ENCODE results near the gene FAM25A. TPM values are rescaled to one million over a fixed set of nuclear protein-coding genes. Genes with fewer than 3 reads are reported as not detected.
"Not testable (repeated sequence)": the region's sequence is repeated elsewhere in the genome, so short reads cannot be mapped to it uniquely, and the experiment has no call there.

FAM25A gene
- total RNA-seq, 2 experiments from 2014 or later = not detected

GRCh38 chr10:87019066-87019465 lies 1.0 kb upstream of the FAM25A start:
- DNase-seq; H3K27ac Mint-ChIP-seq; H3K27me3 Mint-ChIP-seq (ENCODE audit: low read depth); H3K36me3 Mint-ChIP-seq (ENCODE audit: low read depth); H3K9me3 Mint-ChIP-seq; H3K4me3 Mint-ChIP-seq; intact Hi-C loops (cut with micrococcal nuclease); H3K4me1 Mint-ChIP-seq (ENCODE audit: low read depth); CTCF ChIA-PET: not testable (repeated sequence)

- H3K27me3 Mint-ChIP-seq (ENCODE audit: low read depth); DNase-seq; H3K36me3 Mint-ChIP-seq (ENCODE audit: low read depth); H3K27ac Mint-ChIP-seq; CTCF ChIA-PET; intact Hi-C loops (cut with micrococcal nuclease); H3K9me3 Mint-ChIP-seq; H3K4me1 Mint-ChIP-seq (ENCODE audit: low read depth); H3K4me3 Mint-ChIP-seq: not testable (repeated sequence)
These were observed 590 bp upstream of the FAM25A start for GRCh38 chr10:87019504-87019903.

- DNase-seq = peak; percentile 52
- not testable (repeated sequence) for H3K27me3 Mint-ChIP-seq (ENCODE audit: low read depth); H3K4me3 Mint-ChIP-seq; H3K9me3 Mint-ChIP-seq; H3K36me3 Mint-ChIP-seq (ENCODE audit: low read depth)
- intact Hi-C loops (cut with micrococcal nuclease) = loop anchor here (2.0 kb wide), 1 partner anchor 59 kb away; no protein-coding TSS in a partner anchor
- peak overlapping the region; percentile 77 for H3K27ac Mint-ChIP-seq
- CTCF ChIA-PET = interaction anchor here (1.0 kb wide), 1 partner anchor 84 kb away, joined by 6 read pairs; no protein-coding TSS in a partner anchor
- H3K4me1 Mint-ChIP-seq (ENCODE audit: low read depth) = peaks cover 12% of the 10 kb centered on the region
These were observed 5.3 kb downstream of the FAM25A start for GRCh38 chr10:87025285-87025958.

- peaks cover 12% of the 10 kb centered on the region for H3K4me1 Mint-ChIP-seq (ENCODE audit: low read depth)
- H3K9me3 Mint-ChIP-seq; H3K4me3 Mint-ChIP-seq; DNase-seq; CTCF ChIA-PET; intact Hi-C loops (cut with micrococcal nuclease); H3K27me3 Mint-ChIP-seq (ENCODE audit: low read depth); H3K36me3 Mint-ChIP-seq (ENCODE audit: low read depth); H3K27ac Mint-ChIP-seq: not testable (repeated sequence)
These were observed 6.8 kb downstream of the FAM25A start for GRCh38 chr10:87026747-87027508.

- H3K4me3 Mint-ChIP-seq; CTCF ChIA-PET; H3K4me1 Mint-ChIP-seq (ENCODE audit: low read depth): not testable (repeated sequence)
These were observed 10.3 kb downstream of the FAM25A start for GRCh38 chr10:87030419-87030818.

GRCh38 chr10:87030912-87031635 lies 11.0 kb downstream of the FAM25A start:
- Mint-ChIP-seq H3K27me3 (ENCODE audit: low read depth) (no peaks in the 10 kb centered on the region), H3K9me3 (no peaks in the 10 kb centered on the region), H3K27ac (no peak overlapping the region), H3K4me3 (no peak overlapping the region), H3K4me1 (ENCODE audit: low read depth) (no peaks in the 10 kb centered on the region), H3K36me3 (ENCODE audit: low read depth) (no peaks in the 10 kb centered on the region)
- no peak for DNase-seq
- CTCF ChIA-PET = no interaction called here
- intact Hi-C loops (cut with micrococcal nuclease) = no loop called here

More at GRCh38 chr10:87030419-87030818, 10.3 kb downstream of the FAM25A start:
- H3K27ac Mint-ChIP-seq; H3K27me3 Mint-ChIP-seq (ENCODE audit: low read depth); H3K36me3 Mint-ChIP-seq (ENCODE audit: low read depth); H3K9me3 Mint-ChIP-seq; intact Hi-C loops (cut with micrococcal nuclease); DNase-seq: not testable (repeated sequence)

- H3K27me3 Mint-ChIP-seq (ENCODE audit: low read depth) = no peaks in the 10 kb centered on the region
- H3K4me3 Mint-ChIP-seq = no peak overlapping the region
- CTCF ChIA-PET = interaction anchor here (1.0 kb wide), 1 partner anchor 48 kb away, joined by 3 read pairs; no protein-coding TSS in a partner anchor
- peaks cover 4% of the 10 kb centered on the region for H3K36me3 Mint-ChIP-seq (ENCODE audit: low read depth)
- H3K4me1 Mint-ChIP-seq (ENCODE audit: low read depth) = no peaks in the 10 kb centered on the region
- intact Hi-C loops (cut with micrococcal nuclease) = no loop called here
- H3K9me3 Mint-ChIP-seq = peaks cover 4% of the 10 kb centered on the region
- no peak for DNase-seq
- no peak overlapping the region for H3K27ac Mint-ChIP-seq
These were observed 16.5 kb downstream of the FAM25A start for GRCh38 chr10:87036623-87037022.

GRCh38 chr10:87038286-87038717 lies 18.2 kb downstream of the FAM25A start:
- Mint-ChIP-seq H3K4me1 (ENCODE audit: low read depth) (no peaks in the 10 kb centered on the region), H3K4me3 (no peak overlapping the region), H3K9me3 (peaks cover 4% of the 10 kb centered on the region), H3K27ac (no peak overlapping the region), H3K36me3 (ENCODE audit: low read depth) (peaks cover 9% of the 10 kb centered on the region), H3K27me3 (ENCODE audit: low read depth) (no peaks in the 10 kb centered on the region)
- intact Hi-C loops (cut with micrococcal nuclease) = no loop called here
- DNase-seq = no peak
- CTCF ChIA-PET = no interaction called here

- no peaks in the 10 kb centered on the region for H3K4me1 Mint-ChIP-seq (ENCODE audit: low read depth)
- H3K27me3 Mint-ChIP-seq (ENCODE audit: low read depth) = no peaks in the 10 kb centered on the region
- H3K27ac Mint-ChIP-seq = no peak overlapping the region
- peaks cover 4% of the 10 kb centered on the region for H3K9me3 Mint-ChIP-seq
- peaks cover 9% of the 10 kb centered on the region for H3K36me3 Mint-ChIP-seq (ENCODE audit: low read depth)
- no peak for DNase-seq
- intact Hi-C loops (cut with micrococcal nuclease) = no loop called here
- H3K4me3 Mint-ChIP-seq = no peak overlapping the region
- CTCF ChIA-PET = no interaction called here
These were observed 18.7 kb downstream of the FAM25A start for GRCh38 chr10:87038786-87039185.

GRCh38 chr10:87043579-87043978 lies 23.5 kb downstream of the FAM25A start:
- intact Hi-C loops (cut with micrococcal nuclease); DNase-seq; H3K4me3 Mint-ChIP-seq; H3K9me3 Mint-ChIP-seq; H3K27ac Mint-ChIP-seq; CTCF ChIA-PET; H3K4me1 Mint-ChIP-seq (ENCODE audit: low read depth); H3K27me3 Mint-ChIP-seq (ENCODE audit: low read depth): not testable (repeated sequence)
- peaks cover 24% of the 10 kb centered on the region for H3K36me3 Mint-ChIP-seq (ENCODE audit: low read depth)

GRCh38 chr10:87045434-87045938 lies 25.4 kb downstream of the FAM25A start:
- CTCF ChIA-PET = interaction anchor here (0.7 kb wide), 1 partner anchor 30 kb away, joined by 3 read pairs; no protein-coding TSS in a partner anchor
- H3K36me3 Mint-ChIP-seq (ENCODE audit: low read depth) = peaks cover 33% of the 10 kb centered on the region
- no peak for DNase-seq
- no peak overlapping the region for H3K4me3 Mint-ChIP-seq
- no peaks in the 10 kb centered on the region for H3K27me3 Mint-ChIP-seq (ENCODE audit: low read depth)
- H3K27ac Mint-ChIP-seq = no peak overlapping the region
- no peaks in the 10 kb centered on the region for H3K9me3 Mint-ChIP-seq
- no peaks in the 10 kb centered on the region for H3K4me1 Mint-ChIP-seq (ENCODE audit: low read depth)
- intact Hi-C loops (cut with micrococcal nuclease) = no loop called here

- peaks cover 41% of the 10 kb centered on the region for H3K36me3 Mint-ChIP-seq (ENCODE audit: low read depth)
- H3K4me3 Mint-ChIP-seq = no peak overlapping the region
- no peaks in the 10 kb centered on the region for H3K27me3 Mint-ChIP-seq (ENCODE audit: low read depth)
- CTCF ChIA-PET = no interaction called here
- no peak overlapping the region for H3K27ac Mint-ChIP-seq
- H3K4me1 Mint-ChIP-seq (ENCODE audit: low read depth) = no peaks in the 10 kb centered on the region
- H3K9me3 Mint-ChIP-seq = no peaks in the 10 kb centered on the region
- intact Hi-C loops (cut with micrococcal nuclease) = no loop called here
- DNase-seq = no peak
These were observed 33.0 kb downstream of the FAM25A start for GRCh38 chr10:87053111-87053510.
